ENCODE measurements around the gene DCBLD2.
A peak's percentile ranks its signal among the peaks of the same experiment; 100 is the strongest.

Gene DCBLD2

DNA sequence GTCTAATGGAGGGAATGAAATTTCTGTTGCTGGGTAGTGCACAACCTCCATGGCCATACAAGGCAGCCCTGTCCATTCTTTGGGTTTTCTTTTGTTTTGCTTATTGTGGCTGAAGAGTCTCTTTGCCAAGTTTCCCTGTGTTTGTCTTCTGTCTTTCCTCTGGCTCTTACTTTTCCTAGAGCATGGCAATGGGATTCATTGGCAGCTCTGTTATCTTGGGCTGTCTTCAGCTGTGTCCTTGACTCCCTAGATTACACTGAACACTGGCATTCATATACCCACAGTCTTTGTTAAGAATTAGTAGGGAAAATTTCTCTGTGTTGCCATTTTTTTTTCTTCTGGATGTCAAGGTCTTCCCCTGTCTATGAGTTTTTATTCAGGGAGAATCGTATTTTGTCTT is 16.1 kb upstream of the DCBLD2 start:
- H3K4me3 ChIP-seq (ENCODE audit: low read length) = no peak overlapping the region
- DNase-seq (ENCODE audit: low read depth) = no peak
- no peak for TF ChIP-seq CTCF (conservative IDR thresholded peaks at IDR 0.05; ENCODE audit: low read length)

DNA sequence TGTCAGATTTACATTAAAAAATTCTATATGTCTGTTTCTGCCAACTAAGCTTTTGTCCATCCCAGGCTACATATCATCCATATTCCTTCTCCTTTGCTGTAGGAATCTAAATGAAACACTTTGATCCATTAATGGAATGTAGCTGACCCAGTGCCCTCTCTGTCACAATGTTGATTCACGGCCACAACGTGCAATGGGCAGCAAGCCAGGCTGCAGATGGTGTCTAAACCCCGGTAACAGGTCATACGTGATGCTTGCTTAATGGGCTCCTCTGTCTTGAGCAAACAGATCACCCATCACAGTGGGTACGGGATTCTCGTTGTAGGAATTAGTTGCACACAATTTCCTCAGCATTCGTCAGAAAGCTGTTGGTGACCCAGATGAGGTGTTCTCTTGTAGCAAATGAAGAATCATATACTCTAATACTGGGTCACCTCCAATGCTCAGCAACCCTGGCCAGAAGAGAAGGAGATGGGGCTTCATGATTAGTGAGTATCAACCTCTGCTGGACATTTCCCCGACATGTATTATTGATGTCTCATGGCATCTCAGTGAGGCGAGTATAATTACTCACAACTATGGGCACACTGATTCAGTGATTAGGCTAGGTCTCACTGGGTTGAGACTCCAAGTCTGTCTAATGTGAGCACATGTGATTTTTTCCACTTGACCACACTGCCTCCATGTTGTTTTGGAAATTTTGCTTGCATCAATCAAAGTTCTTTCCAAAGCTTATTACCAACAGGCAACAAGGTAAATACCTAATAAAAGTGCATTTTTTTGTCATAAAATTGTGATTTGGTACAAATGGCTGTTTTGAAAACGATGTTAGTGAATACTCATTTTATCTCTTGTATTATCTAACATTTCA is 12.9 kb upstream of the DCBLD2 start:
- TF ChIP-seq CTCF (conservative IDR thresholded peaks at IDR 0.05; ENCODE audit: low read length) = no peak
- H3K4me3 ChIP-seq (ENCODE audit: low read length) = no peak overlapping the region
- no peak for DNase-seq (ENCODE audit: low read depth)

- no peak for TF ChIP-seq CTCF (conservative IDR thresholded peaks at IDR 0.05; ENCODE audit: low read length)
- no peak for DNase-seq (ENCODE audit: low read depth)
- H3K4me3 ChIP-seq (ENCODE audit: low read length) = no peak overlapping the region
These were observed 11.0 kb upstream of the DCBLD2 start for GRCh38 chr3:98912448-98912847.

DNA sequence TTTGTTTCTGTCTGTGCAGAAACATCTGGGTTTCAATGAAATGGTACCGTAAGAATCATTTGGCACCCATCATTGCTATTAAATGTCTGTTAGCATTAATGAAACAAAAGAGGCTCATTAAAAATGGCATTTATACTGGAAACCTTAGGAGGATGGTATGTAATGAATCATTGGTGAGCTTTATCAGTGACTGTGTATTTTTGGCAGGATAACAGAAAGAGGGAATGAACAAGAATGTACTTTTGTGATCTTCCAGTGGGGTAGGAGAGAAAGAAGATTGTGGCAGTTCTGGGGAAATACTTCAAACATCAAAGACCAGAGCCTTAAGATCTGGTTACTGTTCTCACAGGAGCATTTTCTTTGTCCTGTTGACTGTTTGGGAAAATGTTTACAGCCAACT is 4.7 kb upstream of the DCBLD2 start:
- H3K4me3 ChIP-seq (ENCODE audit: low read length) = no peak overlapping the region
- no peak for TF ChIP-seq CTCF (conservative IDR thresholded peaks at IDR 0.05; ENCODE audit: low read length)
- peak; percentile 76 for DNase-seq (ENCODE audit: low read depth)

DNA sequence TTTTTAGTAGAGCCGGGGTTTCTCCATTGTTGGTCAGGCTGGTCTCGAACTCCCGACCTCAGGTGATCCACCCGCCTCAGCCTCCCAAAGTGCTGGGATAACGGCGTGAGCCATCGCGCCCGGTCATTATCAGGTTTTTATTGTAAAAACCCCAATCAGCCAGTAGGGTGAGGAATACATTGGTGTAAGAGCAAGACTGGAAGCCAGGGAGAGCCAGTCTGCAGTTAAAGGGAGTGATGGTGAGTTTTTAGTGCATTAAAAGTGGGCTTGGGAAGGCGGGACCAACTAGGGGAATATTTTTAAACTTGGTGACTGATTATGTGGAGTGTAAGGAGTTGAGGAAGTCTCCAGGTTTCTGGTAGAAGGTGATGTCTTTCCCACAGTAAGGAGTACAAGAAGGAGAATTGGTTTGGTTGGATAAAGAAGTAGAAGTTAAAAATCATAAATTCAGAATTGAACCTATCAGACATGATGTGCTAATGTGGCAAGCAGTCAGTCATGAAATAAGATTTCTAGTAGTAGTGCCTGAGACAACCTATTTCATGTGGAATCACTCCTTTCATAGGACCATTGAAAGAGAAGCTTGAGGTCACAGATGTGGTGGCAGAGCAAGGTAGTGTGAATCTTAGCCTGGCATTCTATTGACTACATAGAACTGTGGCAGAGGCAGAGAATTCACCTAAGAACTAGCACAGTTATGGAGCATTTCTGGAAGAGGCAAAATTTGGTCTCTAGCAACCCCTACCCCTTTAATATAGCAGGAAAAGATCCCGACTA is 2.4 kb upstream of the DCBLD2 start:
- no peak for TF ChIP-seq CTCF (conservative IDR thresholded peaks at IDR 0.05; ENCODE audit: low read length)
- DNase-seq (ENCODE audit: low read depth) = no peak
- H3K4me3 ChIP-seq (ENCODE audit: low read length) = no peak overlapping the region

GRCh38 chr3:98903099-98903498 is 1.6 kb upstream of the DCBLD2 start:
- TF ChIP-seq CTCF (conservative IDR thresholded peaks at IDR 0.05; ENCODE audit: low read length) = no peak
- H3K4me3 ChIP-seq (ENCODE audit: low read length) = no peak overlapping the region
- no peak for DNase-seq (ENCODE audit: low read depth)

DNA sequence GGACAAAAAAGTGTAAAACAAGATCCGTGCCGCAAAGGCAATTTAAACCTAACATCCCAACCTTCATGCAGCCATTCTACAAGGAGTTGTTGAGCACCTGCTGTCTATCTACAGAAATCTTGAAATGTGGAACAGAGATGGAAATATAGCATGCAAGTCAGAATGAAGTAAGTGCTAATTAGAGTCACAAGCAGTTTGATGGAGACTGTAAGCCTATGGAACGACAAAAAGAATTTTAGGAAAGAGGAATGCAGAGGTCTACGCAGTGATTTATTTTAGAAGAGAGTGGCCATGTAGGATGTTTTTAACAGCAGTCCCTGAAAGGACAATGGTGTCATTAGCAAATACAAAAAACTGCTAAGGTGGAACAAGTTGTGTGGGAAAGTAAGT is 851 bp upstream of the DCBLD2 start:
- TF ChIP-seq CTCF (conservative IDR thresholded peaks at IDR 0.05; ENCODE audit: low read length) = no peak
- no peak for DNase-seq (ENCODE audit: low read depth)
- H3K4me3 ChIP-seq (ENCODE audit: low read length) = peak overlapping the region; percentile 68

Measured in AG10803 (cell line).